Smooth muscle cell (in vitro differentiated cells): ENCODE data around the gene IFNE. TPM values are rescaled to one million over a fixed set of nuclear protein-coding genes. Genes with fewer than 3 reads are reported as not detected.

Source experiments
- DNase-seq: peaks from one replicate; lab custom pipeline; 2025; ENCODE audit not compliant: unreplicated experiment; lab: John Stamatoyannopoulos, UW
- H2AFZ ChIP-seq: fragments of 200-600 bp; sonication (generic); 2 replicates; pipeline ENCODE4 v1.6.0; 2016; ENCODE audit warnings: antibody characterized with exemption, low read depth, mild to moderate bottlenecking
- H3F3A ChIP-seq: fragments of 200-600 bp; sonication (generic); 2 replicates; pipeline ENCODE4 v1.6.0; 2017; ENCODE audit warnings: antibody characterized with exemption, low read depth
- H3K27ac ChIP-seq: fragments of 200-600 bp; sonication (generic); 2 replicates; pipeline ENCODE4 v1.5.1; 2016; ENCODE audit warnings: low read depth, mild to moderate bottlenecking
- H3K27me3 ChIP-seq: fragments of 200-600 bp; sonication (generic); 2 replicates; pipeline ENCODE4 v1.6.1; 2016; ENCODE audit warnings: low read depth, mild to moderate bottlenecking
- H3K36me3 ChIP-seq: fragments of 200-600 bp; sonication (generic); 2 replicates; pipeline ENCODE4 v1.5.1; 2016; ENCODE audit warnings: low read depth
- H3K4me1 ChIP-seq: fragments of 200-600 bp; sonication (generic); 2 replicates; pipeline ENCODE4 v1.5.1; 2016; ENCODE audit warnings: low read depth
- H3K4me2 ChIP-seq: fragments of 200-600 bp; sonication (generic); 2 replicates; pipeline ENCODE4 v1.6.0; 2016; ENCODE audit warnings: mild to moderate bottlenecking
- H3K4me3 ChIP-seq: fragments of 200-600 bp; sonication (generic); 2 replicates; pipeline ENCODE4 v1.5.1; 2016; ENCODE audit warnings: mild to moderate bottlenecking
- H3K79me2 ChIP-seq: fragments of 200-600 bp; sonication (generic); 2 replicates; pipeline ENCODE4 v1.6.0; 2016; ENCODE audit warnings: low read depth, mild to moderate bottlenecking
- H3K9ac ChIP-seq: fragments of 200-600 bp; sonication (generic); 2 replicates; pipeline ENCODE4 v1.6.0; 2016; ENCODE audit warnings: low read depth
- H3K9me3 ChIP-seq: fragments of 200-600 bp; sonication (generic); replicated peaks from 2 replicates; pipeline ENCODE4 v1.5.1; 2016; ENCODE audit warnings: low read depth
- H4K20me1 ChIP-seq: fragments of 200-600 bp; sonication (generic); 2 replicates; pipeline ENCODE4 v1.6.0; 2016; ENCODE audit warnings: low read depth
- WGBS: methylation state at CpG from one replicate; pipeline ENCODE4 v1.1.7; 2016; ENCODE audit warnings: low lambda C conversion rate; 5-methylcytosine and 5-hydroxymethylcytosine counted together
- polyA plus RNA-seq: library from polyadenylated mRNA; unstranded; fragments of >200 nt; fragmentation: Nextera tagmentation; extraction: Ambion mirVana; gene quantifications from 2 replicates; pipeline ENCODE4 v1.2.1, GENCODE V29; 2016
- total RNA-seq: library from RNA; depleted of rRNA; stranded (reverse); fragments of >200 nt; gene quantifications from 2 replicates; pipeline ENCODE4 v1.2.3, GENCODE V29; 2014
- TF ChIP-seq, protein P1 (sequence below): fragments of 200-600 bp; sonication (generic); IDR thresholded peaks from 2 replicates; pipeline ENCODE4 v1.5.1; 2017; ENCODE audit warnings: borderline replicate concordance, mild to moderate bottlenecking, antibody characterized with exemption; ENCODE audit not compliant: insufficient read depth, poor library complexity, severe bottlenecking

Gene IFNE
- total and polyA plus RNA-seq, 2 experiments from 2014 or later: 1.2 TPM; not detected in 1

GRCh38 chr9:21481470-21482056, 550 bp downstream of the IFNE start:
- 97% methylated on average over 1 of the region's 1 CpG for WGBS
- no peak overlapping the region for H3K27ac ChIP-seq
- TF ChIP-seq, protein P1, sequence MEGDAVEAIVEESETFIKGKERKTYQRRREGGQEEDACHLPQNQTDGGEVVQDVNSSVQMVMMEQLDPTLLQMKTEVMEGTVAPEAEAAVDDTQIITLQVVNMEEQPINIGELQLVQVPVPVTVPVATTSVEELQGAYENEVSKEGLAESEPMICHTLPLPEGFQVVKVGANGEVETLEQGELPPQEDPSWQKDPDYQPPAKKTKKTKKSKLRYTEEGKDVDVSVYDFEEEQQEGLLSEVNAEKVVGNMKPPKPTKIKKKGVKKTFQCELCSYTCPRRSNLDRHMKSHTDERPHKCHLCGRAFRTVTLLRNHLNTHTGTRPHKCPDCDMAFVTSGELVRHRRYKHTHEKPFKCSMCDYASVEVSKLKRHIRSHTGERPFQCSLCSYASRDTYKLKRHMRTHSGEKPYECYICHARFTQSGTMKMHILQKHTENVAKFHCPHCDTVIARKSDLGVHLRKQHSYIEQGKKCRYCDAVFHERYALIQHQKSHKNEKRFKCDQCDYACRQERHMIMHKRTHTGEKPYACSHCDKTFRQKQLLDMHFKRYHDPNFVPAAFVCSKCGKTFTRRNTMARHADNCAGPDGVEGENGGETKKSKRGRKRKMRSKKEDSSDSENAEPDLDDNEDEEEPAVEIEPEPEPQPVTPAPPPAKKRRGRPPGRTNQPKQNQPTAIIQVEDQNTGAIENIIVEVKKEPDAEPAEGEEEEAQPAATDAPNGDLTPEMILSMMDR: no peak
- H3K27me3 ChIP-seq: no peaks in the 10 kb centered on the region
- H3F3A ChIP-seq: no peaks in the 10 kb centered on the region
- no peaks in the 10 kb centered on the region for H3K79me2 ChIP-seq
- no peak overlapping the region for H3K4me2 ChIP-seq
- H3K9me3 ChIP-seq: no peaks in the 10 kb centered on the region
- H2AFZ ChIP-seq: no peak overlapping the region
- no peaks in the 10 kb centered on the region for H4K20me1 ChIP-seq
- H3K36me3 ChIP-seq: peaks cover 12% of the 10 kb centered on the region
- DNase-seq: no peak
- no peak overlapping the region for H3K9ac ChIP-seq
- no peak overlapping the region for H3K4me3 ChIP-seq
- no peaks in the 10 kb centered on the region for H3K4me1 ChIP-seq

- H4K20me1 ChIP-seq: no peaks in the 10 kb centered on the region
- peaks cover 7% of the 10 kb centered on the region for H3K36me3 ChIP-seq
- no peaks in the 10 kb centered on the region for H3K9me3 ChIP-seq
- no peak overlapping the region for H3K9ac ChIP-seq
- TF ChIP-seq, protein P1: no peak
- WGBS: 88% methylated on average over 8 of the region's 8 CpGs
- H3K4me3 ChIP-seq: no peak overlapping the region
- no peak overlapping the region for H2AFZ ChIP-seq
- no peak overlapping the region for H3K4me2 ChIP-seq
- no peaks in the 10 kb centered on the region for H3K4me1 ChIP-seq
- H3F3A ChIP-seq: no peaks in the 10 kb centered on the region
- no peaks in the 10 kb centered on the region for H3K27me3 ChIP-seq
- DNase-seq: no peak
- no peaks in the 10 kb centered on the region for H3K79me2 ChIP-seq
- H3K27ac ChIP-seq: no peak overlapping the region
Measured at GRCh38 chr9:21479152-21479702, 2.9 kb downstream of the IFNE start.

DNA sequence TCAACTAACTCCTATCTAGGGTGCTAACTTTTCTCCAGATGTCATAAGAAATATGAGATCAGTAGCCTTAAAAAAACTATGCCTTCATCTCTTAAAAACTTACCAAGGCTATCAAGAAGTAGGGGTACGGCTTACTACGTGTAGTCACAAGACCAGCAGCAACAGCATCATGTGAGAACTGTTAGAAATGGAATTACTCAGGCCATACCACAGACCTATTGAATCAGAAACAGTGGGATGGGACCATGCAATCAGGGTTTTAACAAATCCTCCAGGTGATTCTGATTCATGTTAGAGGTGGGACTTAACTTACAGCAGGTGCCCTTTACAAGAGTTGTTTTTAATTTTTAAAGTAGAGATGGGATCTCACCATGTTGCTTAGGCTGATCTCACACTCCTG, 4.6 kb downstream of the IFNE start:
- no peak overlapping the region for H2AFZ ChIP-seq
- H3K27ac ChIP-seq: no peak overlapping the region
- WGBS: 97% methylated on average over 2 of the region's 2 CpGs
- peaks cover 7% of the 10 kb centered on the region for H3K36me3 ChIP-seq
- H3K4me3 ChIP-seq: no peak overlapping the region
- TF ChIP-seq, protein P1: no peak
- H3K79me2 ChIP-seq: no peaks in the 10 kb centered on the region
- H3K4me2 ChIP-seq: no peak overlapping the region
- H3K4me1 ChIP-seq: no peaks in the 10 kb centered on the region
- no peaks in the 10 kb centered on the region for H3K9me3 ChIP-seq
- H3K9ac ChIP-seq: no peak overlapping the region
- H3K27me3 ChIP-seq: no peaks in the 10 kb centered on the region
- H3F3A ChIP-seq: no peaks in the 10 kb centered on the region
- no peaks in the 10 kb centered on the region for H4K20me1 ChIP-seq
- DNase-seq: no peak

DNA sequence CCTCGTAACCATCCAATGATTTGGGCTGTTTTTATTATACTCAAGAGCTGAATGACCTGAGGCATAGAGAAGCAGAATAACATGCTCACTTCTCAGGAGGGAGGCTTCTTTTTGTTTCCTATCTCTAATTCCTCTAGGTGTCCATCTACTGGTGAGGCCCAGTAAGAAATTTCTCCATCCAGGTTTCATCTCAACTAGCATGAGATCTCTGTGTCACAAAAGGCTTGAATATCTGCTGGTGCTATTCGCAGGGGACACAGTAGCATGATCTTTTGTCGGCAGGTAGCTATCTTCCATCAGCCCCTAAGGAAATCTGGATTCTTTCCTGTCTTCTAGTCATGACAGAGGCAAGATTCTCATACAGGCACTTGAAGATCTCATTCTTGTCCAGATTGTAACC, 8.9 kb downstream of the IFNE start:
- Histone ChIP-seq H2AFZ (no peak overlapping the region), H3K4me2 (no peak overlapping the region), H3K27ac (no peak overlapping the region), H3K9ac (no peak overlapping the region), H3K9me3 (no peaks in the 10 kb centered on the region), H3F3A (no peaks in the 10 kb centered on the region), H3K4me1 (no peaks in the 10 kb centered on the region), H3K79me2 (no peaks in the 10 kb centered on the region), H4K20me1 (no peaks in the 10 kb centered on the region), H3K27me3 (no peaks in the 10 kb centered on the region), H3K36me3 (peaks cover 3% of the 10 kb centered on the region), H3K4me3 (no peak overlapping the region)
- 89% methylated on average over 3 of the region's 3 CpGs for WGBS
- DNase-seq: no peak
- TF ChIP-seq, protein P1: no peak
